Upper lobe of right lung (tissue), 1 donor: ENCODE results near the gene LASP1. TPM values are rescaled to one million over a fixed set of nuclear protein-coding genes. Genes with fewer than 3 reads are reported as not detected.
A peak's percentile ranks its signal among the peaks of the same experiment; 100 is the strongest.

ENCODE experiments used
- ATAC-seq: fragments of 200-7000 bp; cut with Tn5 transposase; one replicate; pipeline ENCODE4 v1.9.1; 2020; ENCODE audit warnings: mild to moderate bottlenecking, moderate library complexity
- DNase-seq: peaks from one replicate; pipeline ENCODE4 v3.0.0-alpha.2; 2020
- H3K27ac ChIP-seq: fragments of 200-600 bp; one replicate; pipeline ENCODE4 v1.8.0; 2022
- H3K27me3 ChIP-seq: fragments of 200-600 bp; one replicate; pipeline ENCODE4 v1.8.0; 2022; ENCODE audit warnings: mild to moderate bottlenecking
- H3K36me3 ChIP-seq: fragments of 200-600 bp; one replicate; pipeline ENCODE4 v1.8.0; 2022
- H3K4me1 ChIP-seq: fragments of 200-600 bp; one replicate; pipeline ENCODE4 v1.8.0; 2022
- H3K4me3 ChIP-seq: fragments of 200-600 bp; one replicate; pipeline ENCODE4 v1.8.0; 2022; ENCODE audit warnings: mild to moderate bottlenecking
- H3K9me3 ChIP-seq: fragments of 200-600 bp; one replicate; pipeline ENCODE4 v1.8.0; 2022
- CTCF ChIP-seq: fragments of 200-600 bp; IDR thresholded peaks from one replicate; pipeline ENCODE4 v1.8.0; 2022; ENCODE audit warnings: antibody characterized with exemption
- intact Hi-C: fragments of 100-400 bp; cut with DNase I; formaldehyde crosslinking; loops from one replicate; pipeline ENCODE4 v1.11.0; 2022
- total RNA-seq: library from RNA; stranded (reverse); fragmentation: NEBNext Ultra II Directional; extraction: Animal tissue kit (Norgen Biotek cat#: 25700); gene quantifications from one replicate; pipeline ENCODE4 v1.2.1, GENCODE V29; 2021
- donor health status: DM: no; HTN: yes; CAD: no; lungs with severe emphysema.

LASP1 gene
- total RNA-seq, 1 donor from 2014 or later: 158 TPM

GRCh38 chr17:38868817-38869525, 887 bp upstream of the LASP1 start:
- Histone ChIP-seq H3K36me3 (no peaks in the 10 kb centered on the region), H3K27ac (peak overlapping the region; percentile 97), H3K27me3 (no peaks in the 10 kb centered on the region), H3K4me1 (peaks cover 39% of the 10 kb centered on the region), H3K9me3 (no peaks in the 10 kb centered on the region), H3K4me3 (peak overlapping the region; percentile 86)
- DNase-seq (peak; percentile 93), ATAC-seq (peak; percentile 64)
- TF ChIP-seq CTCF: peak; percentile 23
- intact Hi-C loops: no loop called here

GRCh38 chr17:38870259-38871165, 654 bp downstream of the LASP1 start:
- Histone ChIP-seq H3K27me3 (no peaks in the 10 kb centered on the region), H3K9me3 (no peaks in the 10 kb centered on the region), H3K4me1 (peaks cover 54% of the 10 kb centered on the region), H3K27ac (peak overlapping the region; percentile 97), H3K36me3 (no peaks in the 10 kb centered on the region), H3K4me3 (peak overlapping the region; percentile 86)
- intact Hi-C loops: no loop called here
- TF ChIP-seq CTCF: no peak
- DNase-seq: peak; percentile 90
- ATAC-seq: peak; percentile 67

GRCh38 chr17:38871247-38872015, 1.6 kb downstream of the LASP1 start:
- Histone ChIP-seq H3K27me3 (no peaks in the 10 kb centered on the region), H3K9me3 (no peaks in the 10 kb centered on the region), H3K27ac (peak overlapping the region; percentile 97), H3K4me1 (peaks cover 63% of the 10 kb centered on the region), H3K4me3 (peak overlapping the region; percentile 86), H3K36me3 (no peaks in the 10 kb centered on the region)
- TF ChIP-seq CTCF: peak; percentile 7
- DNase-seq (peak; percentile 79), ATAC-seq (peak; percentile 51)
- intact Hi-C loops: no loop called here

- intact Hi-C loops: no loop called here
Observed at GRCh38 chr17:38872027-38872511, 2.2 kb downstream of the LASP1 start.

More at GRCh38 chr17:38872027-38872511, 2.2 kb downstream of the LASP1 start:
- H3K9me3 ChIP-seq: no peaks in the 10 kb centered on the region
- H3K27me3 ChIP-seq: no peaks in the 10 kb centered on the region
- peak overlapping the region; percentile 86 for H3K4me3 ChIP-seq
- no peaks in the 10 kb centered on the region for H3K36me3 ChIP-seq
- TF ChIP-seq CTCF: no peak
- H3K4me1 ChIP-seq: peaks cover 70% of the 10 kb centered on the region
- DNase-seq (no peak), ATAC-seq (no peak)
- peak overlapping the region; percentile 97 for H3K27ac ChIP-seq
